Suprapubic skin (tissue), 3 donors: Measurements from ENCODE around the gene TARS3.

Source experiments
- CTCF ChIP-seq, 2 donors: fragments of 200-600 bp in 1 of 2; fragments of 450-650 bp in 1 of 2; sonication (generic) in 1 of 2; IDR thresholded peaks; one replicate each; pipeline ENCODE4 v1.5.1; 2016 to 2019; ENCODE audit warnings: antibody characterized with exemption in 2 of 2, mild to moderate bottlenecking in 1 of 2, moderate library complexity in 1 of 2
- POLR2A ChIP-seq, 2 donors: fragments of 450-650 bp; IDR thresholded peaks; one replicate each; pipeline ENCODE4 v1.6.1; 2017; ENCODE audit warnings: antibody characterized with exemption in 2 of 2, mild to moderate bottlenecking in 2 of 2, moderate library complexity in 2 of 2

GRCh38 chr15:101733545-101733944 lies 9.3 kb upstream of the TARS3 start:
- no peak for TF ChIP-seq CTCF (IDR thresholded peaks at IDR 0.05)
- TF ChIP-seq POLR2A (IDR thresholded peaks at IDR 0.05), result no peak
